Ureter (tissue), 1 donor: ENCODE results near the gene PLCD1. TPM values are rescaled to one million over a fixed set of nuclear protein-coding genes. Genes with fewer than 3 reads are reported as not detected.

Experiments used
- DNase-seq: peaks from one replicate; pipeline ENCODE4 v3.0.0-alpha.2; 2020; ENCODE audit warnings: low spot score
- total RNA-seq: library from RNA; stranded (reverse); gene quantifications from one replicate; pipeline ENCODE4 v1.2.4, GENCODE V29; 2023
- donor health status: DM: yes; HTN: yes; CAD: no.

Gene PLCD1
- total RNA-seq, 1 donor from 2014 or later: 93.5 TPM

GRCh38 chr3:38017445-38018295, 11.8 kb downstream of the PLCD1 start:
- no peak for DNase-seq

DNA sequence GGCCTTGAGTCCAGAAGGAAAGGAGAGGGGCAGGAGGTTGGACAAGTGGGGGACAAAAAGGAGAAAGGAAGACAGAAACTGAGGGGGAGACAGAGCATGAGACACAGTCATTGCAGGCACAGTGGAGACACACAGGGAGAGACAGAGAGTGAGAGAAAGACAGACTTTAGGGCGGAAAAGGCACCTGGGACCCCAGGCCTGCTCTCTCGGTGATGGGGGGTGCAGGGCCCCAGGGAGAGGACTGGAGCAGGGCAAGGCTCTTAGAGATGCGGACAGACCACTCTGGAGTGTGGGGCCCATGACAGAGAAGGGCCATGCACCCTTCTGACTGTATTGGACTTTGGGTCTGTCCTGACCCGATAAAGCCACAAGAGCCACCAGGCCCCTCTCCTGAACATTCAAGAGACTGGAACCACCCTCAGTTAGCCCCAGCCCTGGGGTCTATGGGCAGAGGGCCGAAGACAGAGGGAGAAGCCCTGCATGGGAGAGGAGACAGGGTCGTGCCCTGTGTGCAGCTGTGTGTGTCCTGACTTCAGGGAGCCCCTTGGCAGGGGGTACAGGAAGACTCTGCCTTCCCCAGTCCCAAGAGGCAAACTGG, 12.5 kb downstream of the PLCD1 start:
- DNase-seq: no peak

DNA sequence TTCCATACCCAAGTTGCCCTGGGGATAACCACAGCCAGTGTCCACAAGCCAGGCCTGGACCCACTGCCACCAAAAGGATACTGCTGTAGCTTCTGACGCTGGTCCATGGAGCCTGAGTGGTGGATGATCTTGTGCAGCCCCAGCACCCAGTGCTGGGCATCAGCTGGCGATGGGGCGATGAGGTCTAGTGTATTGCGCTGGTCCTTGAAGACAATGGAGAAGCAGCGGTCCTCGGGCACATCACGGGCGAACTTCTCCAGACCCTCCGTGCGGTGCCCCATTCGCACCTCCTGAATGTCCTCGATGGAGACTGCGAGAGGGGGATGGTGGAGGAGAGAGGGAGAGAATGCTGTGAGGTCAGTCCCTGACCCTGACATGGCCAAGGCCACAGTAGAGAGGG, 13.0 kb downstream of the PLCD1 start:
- no peak for DNase-seq

DNA sequence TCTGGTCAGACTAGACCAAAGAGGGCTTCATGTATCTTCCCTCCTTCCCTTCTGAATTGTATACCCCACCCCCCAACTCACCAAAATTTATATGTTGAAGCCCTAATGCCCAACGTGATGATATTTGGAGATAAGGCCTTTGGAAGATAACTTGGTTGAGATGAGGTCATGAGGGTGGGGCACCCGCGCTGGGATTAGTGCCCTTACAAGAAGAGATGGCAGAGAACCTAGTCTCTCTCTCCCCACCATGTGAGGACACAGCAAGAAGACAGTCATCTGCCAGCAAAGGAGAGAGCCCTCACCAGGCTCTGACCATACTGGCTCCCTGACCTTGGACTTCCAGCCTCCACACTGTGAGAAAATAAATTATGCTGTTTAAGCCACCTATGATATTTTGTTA, 13.5 kb downstream of the PLCD1 start:
- no peak for DNase-seq

DNA sequence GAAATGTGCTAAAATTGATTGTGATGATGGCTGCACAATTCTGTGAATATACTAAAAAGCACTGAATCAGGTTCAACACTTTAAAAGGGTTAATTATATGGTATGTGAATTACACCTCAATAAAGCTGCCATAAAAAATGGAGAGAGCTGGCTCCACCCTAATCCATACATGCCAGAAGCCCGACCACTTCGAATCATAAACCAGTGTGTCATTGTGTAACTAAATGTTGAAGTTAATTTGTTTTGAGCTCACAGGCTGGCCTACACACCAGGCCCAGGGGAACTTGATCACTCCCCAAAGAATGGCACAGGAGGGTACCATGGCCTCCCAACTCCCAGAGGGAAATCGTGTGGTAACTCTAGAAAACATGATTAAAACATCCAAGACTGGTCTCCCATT, 14.0 kb downstream of the PLCD1 start:
- no peak for DNase-seq

DNA sequence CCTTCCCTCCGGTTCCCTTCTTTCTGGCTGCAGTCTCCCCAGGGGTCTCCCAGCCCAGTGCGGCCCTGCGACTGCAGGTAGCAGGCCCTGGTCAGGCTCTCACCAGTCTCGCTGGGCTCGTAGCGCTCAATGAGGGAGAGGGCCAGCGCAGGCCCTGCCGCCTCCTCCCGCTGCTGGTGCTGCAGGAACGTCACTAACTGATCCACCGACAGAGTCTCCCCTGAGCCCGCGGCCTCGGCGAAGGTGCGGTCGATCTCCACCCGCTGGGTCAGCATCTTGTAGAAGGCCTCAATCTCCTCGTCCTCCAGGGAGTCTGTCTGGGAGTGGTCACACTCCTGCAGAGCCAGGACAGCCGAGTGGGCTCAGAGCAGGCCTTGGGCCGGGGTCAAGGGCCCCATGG, 18.3 kb downstream of the PLCD1 start:
- no peak for DNase-seq

DNA sequence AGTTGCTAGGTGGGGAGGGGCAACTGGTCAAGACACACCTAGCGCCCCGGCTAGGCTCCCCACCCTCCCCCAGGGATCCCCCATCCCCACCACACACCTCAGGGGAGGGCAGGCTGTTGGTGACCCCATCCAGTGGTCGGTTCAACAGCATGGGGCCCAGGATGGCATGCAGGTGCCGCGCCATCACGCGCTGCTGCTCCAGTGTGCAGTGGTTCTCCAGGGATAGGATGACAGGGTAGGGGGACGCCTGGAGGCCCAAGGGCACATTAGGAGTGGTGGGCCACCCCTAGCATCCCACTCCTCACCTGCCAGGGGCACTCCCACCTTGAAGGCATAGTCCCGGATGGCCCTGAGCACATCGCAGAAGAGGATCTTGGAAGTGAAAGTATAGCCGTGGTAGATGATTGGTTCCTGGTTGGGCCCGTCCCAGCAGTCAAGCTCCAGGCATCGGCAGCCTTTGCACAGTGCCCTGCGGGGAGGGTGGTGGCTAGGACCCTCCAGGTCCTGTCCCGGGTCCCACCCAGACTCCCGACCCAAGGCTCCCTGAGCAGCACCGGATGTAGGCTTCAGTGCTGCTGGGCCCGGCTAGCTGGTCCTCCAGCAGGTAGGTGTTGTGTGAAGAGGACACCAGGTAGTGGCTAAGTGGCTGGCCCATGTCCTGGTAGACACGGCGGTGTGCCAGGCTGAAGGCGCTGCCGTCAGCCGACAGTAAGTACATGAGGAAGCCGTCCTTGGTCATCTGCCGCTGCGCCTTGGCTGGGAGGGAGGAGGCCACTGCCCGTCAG, 19.4 kb downstream of the PLCD1 start:
- DNase-seq: no peak

GRCh38 chr3:38008971-38009580, 20.4 kb downstream of the PLCD1 start:
- DNase-seq: no peak

DNA sequence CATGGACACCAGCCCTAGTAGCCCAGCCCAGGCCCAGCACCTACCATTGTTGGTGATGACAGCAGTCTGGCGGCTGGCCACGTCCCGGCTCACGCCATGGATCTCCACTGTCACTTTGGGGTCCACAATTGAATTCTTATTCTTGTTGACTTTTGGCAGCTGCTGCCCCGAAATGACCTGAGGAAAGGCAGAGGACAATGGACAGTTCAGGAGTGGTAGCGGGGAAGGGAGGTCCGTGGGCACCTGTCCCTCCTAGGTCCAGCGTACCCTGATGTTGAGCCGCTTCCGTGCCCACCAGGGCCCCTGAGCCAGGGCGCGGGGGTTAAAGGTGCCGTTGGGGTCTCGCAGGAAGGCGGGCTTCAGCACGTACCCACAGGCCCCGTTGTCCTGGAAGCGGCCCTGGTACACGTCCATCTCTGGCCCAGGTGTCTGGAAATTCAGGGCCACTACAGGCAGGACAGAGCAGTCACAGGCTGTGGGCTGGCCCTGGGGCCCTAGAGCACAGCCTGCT, 21.2 kb downstream of the PLCD1 start:
- no peak for DNase-seq

DNA sequence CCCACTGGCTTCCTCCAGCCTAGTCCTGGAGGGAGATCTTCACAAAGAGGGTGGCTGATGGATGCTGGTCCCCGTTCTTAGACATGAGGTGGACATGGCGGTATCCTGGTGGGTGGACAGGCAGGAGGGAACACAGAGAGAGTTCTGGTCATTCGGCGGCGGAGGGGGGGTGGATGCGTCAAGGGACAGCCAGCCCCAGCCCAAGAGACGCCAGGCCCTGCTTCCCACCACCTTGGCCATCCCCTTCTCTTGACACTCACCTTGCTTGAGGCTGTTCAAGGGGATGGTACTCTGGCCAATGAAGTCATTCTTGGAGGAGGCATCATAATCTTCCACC, 21.7 kb downstream of the PLCD1 start:
- no peak for DNase-seq

DNA sequence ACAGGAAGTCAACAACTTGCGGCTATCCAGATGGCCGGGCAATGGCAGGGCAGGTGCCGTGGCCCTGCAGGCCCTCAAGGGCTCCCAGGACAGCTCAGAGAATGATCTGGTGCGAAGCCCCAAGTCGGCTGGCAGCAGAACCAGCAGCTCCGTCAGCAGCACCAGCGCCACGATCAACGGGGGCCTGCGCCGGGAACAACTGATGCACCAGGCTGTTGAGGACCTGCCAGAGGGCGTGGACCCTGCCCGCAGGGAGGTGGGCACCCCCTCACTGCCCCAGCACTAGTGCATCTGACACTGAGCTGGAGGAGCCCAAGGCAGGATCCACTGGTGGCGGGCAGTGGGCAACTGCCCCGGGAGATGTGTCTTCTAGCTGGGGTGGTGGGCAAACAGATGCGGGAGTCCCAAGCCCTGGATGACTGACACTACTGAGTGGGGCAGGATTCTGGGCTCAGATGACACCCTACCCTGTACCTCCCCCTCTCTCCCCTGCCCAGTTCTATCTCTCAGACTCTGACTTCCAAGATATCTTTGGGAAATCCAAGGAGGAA, 22.9 kb downstream of the PLCD1 start:
- no peak for DNase-seq

- no peak for DNase-seq
These were observed 23.4 kb downstream of the PLCD1 start for GRCh38 chr3:38006031-38006430.

- no peak for DNase-seq
These were observed 24.1 kb downstream of the PLCD1 start for GRCh38 chr3:38005076-38006020.

GRCh38 chr3:38004415-38005075, 24.9 kb downstream of the PLCD1 start:
- DNase-seq: peak; percentile 87

DNA sequence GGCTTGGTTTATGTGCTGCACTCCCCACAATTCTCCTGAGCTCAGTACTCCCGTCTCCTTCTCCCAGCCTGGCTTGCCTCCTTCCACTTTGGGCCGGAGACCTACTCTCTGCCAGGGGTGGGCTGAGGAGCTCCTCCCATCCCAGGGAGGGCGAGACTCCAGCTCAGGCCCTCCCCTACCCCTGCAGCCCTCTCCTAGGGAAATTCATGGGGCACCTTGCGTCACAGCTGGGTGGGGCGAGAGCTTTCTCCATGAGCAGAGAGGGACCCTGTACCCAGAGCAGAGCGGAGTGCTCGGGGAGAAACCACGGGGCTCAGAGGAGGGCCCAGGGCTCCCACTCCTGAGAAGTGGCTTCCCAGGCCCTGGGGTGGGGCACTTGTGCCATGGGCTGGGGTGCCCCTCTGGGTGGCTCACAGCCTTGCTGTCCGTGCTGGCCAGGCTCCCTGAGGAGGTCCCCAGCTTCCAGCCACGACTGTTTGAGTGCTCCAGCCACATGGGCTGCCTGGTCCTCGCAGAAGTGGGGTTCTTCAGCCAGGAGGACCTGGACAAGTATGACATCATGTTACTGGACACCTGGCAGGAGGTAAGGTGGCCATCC, 25.5 kb downstream of the PLCD1 start:
- DNase-seq: no peak

- no peak for DNase-seq
These were observed 26.0 kb downstream of the PLCD1 start for GRCh38 chr3:38003371-38003816.

GRCh38 chr3:38002940-38003339, 26.5 kb downstream of the PLCD1 start:
- DNase-seq: no peak

DNA sequence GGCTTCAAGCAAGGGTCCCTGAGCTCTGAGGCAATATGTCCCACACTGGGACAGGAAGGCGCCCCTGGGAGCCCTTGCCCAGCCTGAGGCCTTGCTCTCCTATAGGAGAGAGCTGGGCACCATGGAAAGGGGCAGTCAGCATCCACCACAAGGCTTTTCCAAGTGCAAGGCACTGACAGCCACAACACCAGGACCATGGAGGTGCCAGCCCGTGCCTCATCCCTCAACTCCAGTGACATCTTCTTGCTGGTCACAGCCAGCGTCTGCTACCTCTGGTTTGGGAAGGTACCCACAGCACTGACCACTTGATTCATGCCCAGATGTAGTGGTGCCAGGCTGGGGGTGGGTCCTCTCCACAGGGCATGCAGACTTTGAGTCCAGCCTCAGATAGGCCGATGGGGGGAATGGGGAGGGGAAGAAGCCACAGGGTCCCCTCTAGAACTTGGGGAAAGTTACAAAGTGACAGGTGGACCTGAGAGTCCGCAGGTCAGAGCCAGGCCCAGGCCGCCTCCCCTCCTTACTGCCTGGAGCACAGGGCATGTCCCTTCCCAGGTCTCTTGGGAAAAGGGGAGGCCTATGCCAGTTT, 27.1 kb downstream of the PLCD1 start:
- DNase-seq: no peak

DNA sequence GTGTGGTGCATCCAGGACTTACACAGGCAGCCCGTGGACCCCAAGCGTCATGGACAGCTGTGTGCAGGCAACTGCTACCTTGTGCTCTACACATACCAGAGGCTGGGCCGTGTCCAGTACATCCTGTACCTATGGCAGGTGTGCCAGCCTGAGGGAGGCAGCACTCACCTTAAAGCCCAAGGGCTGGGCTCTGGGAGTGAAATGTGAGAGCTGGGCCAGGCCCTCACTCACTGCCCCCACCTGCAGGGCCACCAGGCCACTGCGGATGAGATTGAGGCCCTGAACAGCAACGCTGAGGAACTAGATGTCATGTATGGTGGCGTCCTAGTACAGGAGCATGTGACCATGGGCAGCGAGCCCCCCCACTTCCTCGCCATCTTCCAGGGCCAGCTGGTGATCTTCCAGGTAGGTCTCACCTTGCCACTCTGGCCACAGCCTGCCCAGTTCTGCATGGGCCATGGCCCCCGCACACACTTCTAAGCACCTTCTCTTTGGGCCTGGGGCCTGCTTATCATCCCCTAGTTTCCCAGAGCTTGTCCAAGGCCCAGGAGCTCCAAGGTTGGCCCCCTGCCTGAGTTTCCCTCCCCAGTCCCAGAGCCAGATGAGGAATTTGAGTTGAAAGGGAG, 27.9 kb downstream of the PLCD1 start:
- DNase-seq: no peak
